ENCODE data around the gene FCAMR. TPM values are rescaled to one million over a fixed set of nuclear protein-coding genes. Genes with fewer than 3 reads are reported as not detected.

Gene FCAMR
- total and polyA plus RNA-seq, 2 experiments from 2014 or later = not detected

DNA sequence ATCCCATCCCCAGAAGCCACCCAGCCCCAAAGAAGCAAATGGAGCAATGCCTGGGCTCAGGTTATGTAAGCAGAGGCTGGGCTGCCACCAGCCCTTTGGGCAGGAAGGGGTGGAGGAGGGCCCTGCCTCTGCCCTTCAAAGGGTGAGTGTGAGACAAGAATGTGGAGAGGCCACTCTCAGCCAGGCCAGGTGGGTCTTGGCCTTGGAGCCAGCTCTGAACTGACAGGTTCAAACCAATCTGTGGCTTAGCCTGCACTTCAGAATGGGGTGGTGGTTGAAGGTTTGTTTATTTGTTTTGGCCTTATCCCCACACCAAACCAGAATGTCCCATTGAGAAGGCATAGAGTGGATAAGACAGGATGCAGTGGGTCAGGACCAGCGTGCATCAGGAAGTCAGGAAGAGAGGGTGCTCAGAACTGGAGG is 32.5 kb upstream of the FCAMR start:
- no peak for DNase-seq (ENCODE audit: low spot score)
- no peak overlapping the region for H3K4me2 ChIP-seq
- H3K27me3 Mint-ChIP-seq (ENCODE audit: insufficient read depth, low read depth, poor library complexity) = peaks cover 3% of the 10 kb centered on the region

GRCh38 chr1:207001492-207002245 is 31.4 kb upstream of the FCAMR start:
- no peak overlapping the region for H3K27ac Mint-ChIP-seq
- no peak overlapping the region for H2AFZ ChIP-seq

More for the DNA sequence above, 32.5 kb upstream of the FCAMR start:
- Histone ChIP-seq H3F3A (replicated peaks; ENCODE audit: low read depth) (no peaks in the 10 kb centered on the region), H3K79me2 (replicated peaks; ENCODE audit: insufficient read depth) (no peaks in the 10 kb centered on the region), H3K4me1 (ENCODE audit: insufficient read depth) (no peaks in the 10 kb centered on the region), H3K9me2 (ENCODE audit: insufficient read depth) (no peaks in the 10 kb centered on the region), H4K20me1 (replicated peaks; ENCODE audit: insufficient read depth) (no peaks in the 10 kb centered on the region), H2AFZ (no peak overlapping the region), H3K36me3 (ENCODE audit: insufficient read depth) (no peaks in the 10 kb centered on the region), H3K4me3 (no peak overlapping the region), H3K27ac (ENCODE audit: low read depth) (no peak overlapping the region), H3K27me3 (ENCODE audit: insufficient read depth) (no peaks in the 10 kb centered on the region)
- Mint-ChIP-seq H3K27ac (no peak overlapping the region), H3K36me3 (ENCODE audit: low read depth) (no peaks in the 10 kb centered on the region), H3K9me3 (no peaks in the 10 kb centered on the region), H3K4me3 (no peak overlapping the region), H3K4me1 (peaks cover 8% of the 10 kb centered on the region; the same call in 2 of the 3 replicates)
- TF ChIP-seq NANOG (IDR thresholded peaks at IDR 0.05; ENCODE audit: borderline replicate concordance) = no peak
- no peak for ATAC-seq

More at GRCh38 chr1:207001492-207002245, 31.4 kb upstream of the FCAMR start:
- TF ChIP-seq, protein P1, sequence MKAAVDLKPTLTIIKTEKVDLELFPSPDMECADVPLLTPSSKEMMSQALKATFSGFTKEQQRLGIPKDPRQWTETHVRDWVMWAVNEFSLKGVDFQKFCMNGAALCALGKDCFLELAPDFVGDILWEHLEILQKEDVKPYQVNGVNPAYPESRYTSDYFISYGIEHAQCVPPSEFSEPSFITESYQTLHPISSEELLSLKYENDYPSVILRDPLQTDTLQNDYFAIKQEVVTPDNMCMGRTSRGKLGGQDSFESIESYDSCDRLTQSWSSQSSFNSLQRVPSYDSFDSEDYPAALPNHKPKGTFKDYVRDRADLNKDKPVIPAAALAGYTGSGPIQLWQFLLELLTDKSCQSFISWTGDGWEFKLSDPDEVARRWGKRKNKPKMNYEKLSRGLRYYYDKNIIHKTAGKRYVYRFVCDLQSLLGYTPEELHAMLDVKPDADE (IDR thresholded peaks at IDR 0.05) = no peak
- TF ChIP-seq JUNB (IDR thresholded peaks at IDR 0.05; ENCODE audit: unreplicated experiment) (no peak), EZH2phosphoT487 (IDR thresholded peaks at IDR 0.05; ENCODE audit: unreplicated experiment) (no peak), EZH2 (IDR thresholded peaks at IDR 0.05; ENCODE audit: low read depth, unreplicated experiment) (no peak)
- TF ChIP-seq, protein P2, sequence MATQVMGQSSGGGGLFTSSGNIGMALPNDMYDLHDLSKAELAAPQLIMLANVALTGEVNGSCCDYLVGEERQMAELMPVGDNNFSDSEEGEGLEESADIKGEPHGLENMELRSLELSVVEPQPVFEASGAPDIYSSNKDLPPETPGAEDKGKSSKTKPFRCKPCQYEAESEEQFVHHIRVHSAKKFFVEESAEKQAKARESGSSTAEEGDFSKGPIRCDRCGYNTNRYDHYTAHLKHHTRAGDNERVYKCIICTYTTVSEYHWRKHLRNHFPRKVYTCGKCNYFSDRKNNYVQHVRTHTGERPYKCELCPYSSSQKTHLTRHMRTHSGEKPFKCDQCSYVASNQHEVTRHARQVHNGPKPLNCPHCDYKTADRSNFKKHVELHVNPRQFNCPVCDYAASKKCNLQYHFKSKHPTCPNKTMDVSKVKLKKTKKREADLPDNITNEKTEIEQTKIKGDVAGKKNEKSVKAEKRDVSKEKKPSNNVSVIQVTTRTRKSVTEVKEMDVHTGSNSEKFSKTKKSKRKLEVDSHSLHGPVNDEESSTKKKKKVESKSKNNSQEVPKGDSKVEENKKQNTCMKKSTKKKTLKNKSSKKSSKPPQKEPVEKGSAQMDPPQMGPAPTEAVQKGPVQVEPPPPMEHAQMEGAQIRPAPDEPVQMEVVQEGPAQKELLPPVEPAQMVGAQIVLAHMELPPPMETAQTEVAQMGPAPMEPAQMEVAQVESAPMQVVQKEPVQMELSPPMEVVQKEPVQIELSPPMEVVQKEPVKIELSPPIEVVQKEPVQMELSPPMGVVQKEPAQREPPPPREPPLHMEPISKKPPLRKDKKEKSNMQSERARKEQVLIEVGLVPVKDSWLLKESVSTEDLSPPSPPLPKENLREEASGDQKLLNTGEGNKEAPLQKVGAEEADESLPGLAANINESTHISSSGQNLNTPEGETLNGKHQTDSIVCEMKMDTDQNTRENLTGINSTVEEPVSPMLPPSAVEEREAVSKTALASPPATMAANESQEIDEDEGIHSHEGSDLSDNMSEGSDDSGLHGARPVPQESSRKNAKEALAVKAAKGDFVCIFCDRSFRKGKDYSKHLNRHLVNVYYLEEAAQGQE (IDR thresholded peaks at IDR 0.05; ENCODE audit: unreplicated experiment) = no peak
- Histone ChIP-seq H4K20me1 (replicated peaks; ENCODE audit: insufficient read depth) (no peaks in the 10 kb centered on the region), H3K27me3 (ENCODE audit: insufficient read depth) (no peaks in the 10 kb centered on the region), H3K4me3 (no peak overlapping the region), H3K27ac (ENCODE audit: low read depth) (no peak overlapping the region), H3K79me2 (replicated peaks; ENCODE audit: insufficient read depth) (no peaks in the 10 kb centered on the region), H3F3A (replicated peaks; ENCODE audit: low read depth) (no peaks in the 10 kb centered on the region), H3K9me2 (ENCODE audit: insufficient read depth) (no peaks in the 10 kb centered on the region), H3K4me2 (no peak overlapping the region), H3K4me1 (ENCODE audit: insufficient read depth) (no peaks in the 10 kb centered on the region), H3K36me3 (ENCODE audit: insufficient read depth) (no peaks in the 10 kb centered on the region)
- peaks cover 8% of the 10 kb centered on the region; the same call in 2 of the 3 replicates for H3K4me1 Mint-ChIP-seq
- H3K4me3 Mint-ChIP-seq = no peak overlapping the region
- no peaks in the 10 kb centered on the region for H3K9me3 Mint-ChIP-seq
- H3K36me3 Mint-ChIP-seq (ENCODE audit: low read depth) = no peaks in the 10 kb centered on the region
- H3K27me3 Mint-ChIP-seq (ENCODE audit: insufficient read depth, low read depth, poor library complexity) = peaks cover 3% of the 10 kb centered on the region
- no peak for ATAC-seq
- no peak for DNase-seq (ENCODE audit: low spot score)

Measured in GM23338 (cell line).